ENCODE data around the gene HIBCH. TPM values are rescaled to one million over a fixed set of nuclear protein-coding genes. Genes with fewer than 3 reads are reported as not detected.
A peak's percentile ranks its signal among the peaks of the same experiment; 100 is the strongest.

The HIBCH gene
- total and polyA plus RNA-seq, 2 of the 13 experiments (the other 11 are each of a cell fraction or from before 2014, with no cell fraction given) = 18.8 to 49.5 TPM

DNA sequence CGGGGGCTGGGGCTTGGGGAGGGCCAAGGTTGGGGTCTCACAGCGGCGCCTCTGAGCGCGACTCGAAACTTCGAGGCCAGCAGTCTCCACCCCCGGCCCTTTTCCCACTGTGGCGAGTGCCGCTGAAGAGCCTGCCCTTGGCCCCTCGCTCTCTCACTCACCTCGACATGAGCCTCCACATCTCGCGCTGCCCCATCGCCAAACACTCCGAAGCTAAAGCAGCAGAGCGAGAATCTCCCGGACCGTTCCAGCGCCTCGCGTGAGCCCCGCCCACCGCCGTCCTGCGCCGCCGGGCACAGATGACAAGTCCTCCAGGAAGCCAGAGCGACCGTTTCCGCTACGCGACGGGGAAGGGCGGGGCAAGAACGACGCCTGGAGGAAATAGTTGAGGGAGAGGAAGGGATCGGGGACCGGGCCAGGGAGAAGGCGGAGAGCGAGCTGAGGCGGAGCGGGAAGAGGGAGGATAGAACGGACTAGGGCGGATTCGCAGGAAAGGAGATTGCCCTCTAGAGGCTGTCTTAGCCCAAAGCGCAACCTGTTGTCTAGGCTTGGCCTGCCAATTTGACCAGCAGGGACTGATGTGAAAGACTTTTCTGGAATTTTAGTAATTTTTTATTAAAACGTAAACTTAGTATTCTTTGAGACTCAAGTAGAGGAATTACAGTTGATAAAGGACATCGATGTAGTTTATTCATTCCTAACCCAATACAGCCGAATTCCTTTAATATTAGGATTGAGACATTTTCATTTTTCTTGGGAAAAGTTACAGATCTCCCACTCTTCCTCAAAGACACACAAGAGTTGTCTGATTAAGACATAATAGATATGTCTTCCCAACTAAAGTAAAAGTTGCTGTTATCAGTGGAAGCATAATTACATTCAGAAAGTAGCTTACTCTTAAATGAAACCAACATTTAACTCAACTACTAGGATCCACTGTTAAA, at the start of gene HIBCH (continued):
- TF ChIP-seq, protein P1, sequence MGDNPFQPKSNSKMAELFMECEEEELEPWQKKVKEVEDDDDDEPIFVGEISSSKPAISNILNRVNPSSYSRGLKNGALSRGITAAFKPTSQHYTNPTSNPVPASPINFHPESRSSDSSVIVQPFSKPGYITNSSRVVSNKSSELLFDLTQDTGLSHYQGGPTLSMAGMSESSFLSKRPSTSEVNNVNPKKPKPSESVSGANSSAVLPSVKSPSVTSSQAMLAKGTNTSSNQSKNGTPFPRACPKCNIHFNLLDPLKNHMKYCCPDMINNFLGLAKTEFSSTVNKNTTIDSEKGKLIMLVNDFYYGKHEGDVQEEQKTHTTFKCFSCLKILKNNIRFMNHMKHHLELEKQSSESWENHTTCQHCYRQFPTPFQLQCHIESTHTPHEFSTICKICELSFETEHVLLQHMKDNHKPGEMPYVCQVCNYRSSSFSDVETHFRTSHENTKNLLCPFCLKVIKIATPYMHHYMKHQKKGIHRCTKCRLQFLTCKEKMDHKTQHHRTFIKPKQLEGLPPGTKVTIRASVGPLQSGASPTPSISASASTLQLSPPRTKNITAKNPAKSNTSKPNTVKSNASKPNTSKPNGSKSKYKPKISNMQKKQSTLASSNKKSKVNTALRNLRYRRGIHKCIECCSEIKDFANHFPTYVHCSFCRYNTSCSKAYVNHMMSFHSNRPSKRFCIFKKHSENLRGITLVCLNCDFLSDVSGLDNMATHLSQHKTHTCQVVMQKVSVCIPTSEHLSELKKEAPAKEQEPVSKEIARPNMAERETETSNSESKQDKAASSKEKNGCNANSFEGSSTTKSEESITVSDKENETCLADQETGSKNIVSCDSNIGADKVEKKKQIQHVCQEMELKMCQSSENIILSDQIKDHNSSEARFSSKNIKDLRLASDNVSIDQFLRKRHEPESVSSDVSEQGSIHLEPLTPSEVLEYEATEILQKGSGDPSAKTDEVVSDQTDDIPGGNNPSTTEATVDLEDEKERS (CRISPR knock-in tag; IDR thresholded peaks at IDR 0.05) = peak; percentile 84; the same call in 1 of the 2 replicates
- no peak for TF ChIP-seq SUZ12 (IDR thresholded peaks at IDR 0.05; ENCODE audit: low read depth, low read length)
- peak; percentile 96 for TF ChIP-seq ZNF510 (CRISPR knock-in tag; IDR thresholded peaks at IDR 0.05; ENCODE audit: low read depth)
- no peak; the same call in 1 of the 2 replicates for TF ChIP-seq RFXAP (CRISPR knock-in tag; IDR thresholded peaks at IDR 0.05; ENCODE audit: borderline replicate concordance)
- TF ChIP-seq FOSL2 (CRISPR knock-in tag; IDR thresholded peaks at IDR 0.05) = peak; percentile 82
- peak; percentile 83; the same call in 1 of the 2 replicates for TF ChIP-seq ZNF136 (CRISPR knock-in tag; IDR thresholded peaks at IDR 0.05; ENCODE audit: low read depth)
- TF ChIP-seq, protein P2, sequence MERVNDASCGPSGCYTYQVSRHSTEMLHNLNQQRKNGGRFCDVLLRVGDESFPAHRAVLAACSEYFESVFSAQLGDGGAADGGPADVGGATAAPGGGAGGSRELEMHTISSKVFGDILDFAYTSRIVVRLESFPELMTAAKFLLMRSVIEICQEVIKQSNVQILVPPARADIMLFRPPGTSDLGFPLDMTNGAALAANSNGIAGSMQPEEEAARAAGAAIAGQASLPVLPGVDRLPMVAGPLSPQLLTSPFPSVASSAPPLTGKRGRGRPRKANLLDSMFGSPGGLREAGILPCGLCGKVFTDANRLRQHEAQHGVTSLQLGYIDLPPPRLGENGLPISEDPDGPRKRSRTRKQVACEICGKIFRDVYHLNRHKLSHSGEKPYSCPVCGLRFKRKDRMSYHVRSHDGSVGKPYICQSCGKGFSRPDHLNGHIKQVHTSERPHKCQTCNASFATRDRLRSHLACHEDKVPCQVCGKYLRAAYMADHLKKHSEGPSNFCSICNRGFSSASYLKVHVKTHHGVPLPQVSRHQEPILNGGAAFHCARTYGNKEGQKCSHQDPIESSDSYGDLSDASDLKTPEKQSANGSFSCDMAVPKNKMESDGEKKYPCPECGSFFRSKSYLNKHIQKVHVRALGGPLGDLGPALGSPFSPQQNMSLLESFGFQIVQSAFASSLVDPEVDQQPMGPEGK (CRISPR knock-in tag; IDR thresholded peaks at IDR 0.05) = peak; percentile 76
- peak; percentile 46; the same call in 1 of the 2 replicates for TF ChIP-seq BRD4 (CRISPR knock-in tag; IDR thresholded peaks at IDR 0.05)
- TF ChIP-seq GATAD2A (CRISPR knock-in tag; IDR thresholded peaks at IDR 0.05) = peak; percentile 89
- TF ChIP-seq ZNF256 (CRISPR knock-in tag; conservative IDR thresholded peaks at IDR 0.05) = no peak
- no peak; the same call in 1 of the 2 replicates for TF ChIP-seq ZNF607 (CRISPR knock-in tag; IDR thresholded peaks at IDR 0.05; ENCODE audit: borderline replicate concordance)
- no peak for TF ChIP-seq ZSCAN25 (CRISPR knock-in tag; IDR thresholded peaks at IDR 0.05)
- TF ChIP-seq, protein P3, sequence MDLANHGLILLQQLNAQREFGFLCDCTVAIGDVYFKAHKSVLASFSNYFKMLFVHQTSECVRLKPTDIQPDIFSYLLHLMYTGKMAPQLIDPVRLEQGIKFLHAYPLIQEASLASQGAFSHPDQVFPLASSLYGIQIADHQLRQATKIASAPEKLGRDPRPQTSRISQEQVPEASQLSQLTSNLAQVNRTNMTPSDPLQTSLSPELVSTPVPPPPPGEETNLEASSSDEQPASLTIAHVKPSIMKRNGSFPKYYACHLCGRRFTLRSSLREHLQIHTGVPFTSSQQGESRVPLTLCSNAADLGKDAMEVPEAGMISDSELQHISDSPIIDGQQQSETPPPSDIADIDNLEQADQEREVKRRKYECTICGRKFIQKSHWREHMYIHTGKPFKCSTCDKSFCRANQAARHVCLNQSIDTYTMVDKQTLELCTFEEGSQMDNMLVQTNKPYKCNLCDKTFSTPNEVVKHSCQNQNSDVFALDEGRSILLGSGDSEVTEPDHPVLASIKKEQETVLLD (CRISPR knock-in tag; IDR thresholded peaks at IDR 0.05; ENCODE audit: low read depth) = peak; percentile 95
- TF ChIP-seq ZNF570 (CRISPR knock-in tag; IDR thresholded peaks at IDR 0.05; ENCODE audit: borderline replicate concordance) = peak; percentile 74; the same call in 1 of the 2 replicates
- peak; percentile 96 for TF ChIP-seq WIZ (CRISPR knock-in tag; IDR thresholded peaks at IDR 0.05)
- no peak; the same call in 1 of the 2 replicates for TF ChIP-seq ZNF558 (CRISPR knock-in tag; IDR thresholded peaks at IDR 0.05; ENCODE audit: borderline replicate concordance)
- TF ChIP-seq, protein P4, sequence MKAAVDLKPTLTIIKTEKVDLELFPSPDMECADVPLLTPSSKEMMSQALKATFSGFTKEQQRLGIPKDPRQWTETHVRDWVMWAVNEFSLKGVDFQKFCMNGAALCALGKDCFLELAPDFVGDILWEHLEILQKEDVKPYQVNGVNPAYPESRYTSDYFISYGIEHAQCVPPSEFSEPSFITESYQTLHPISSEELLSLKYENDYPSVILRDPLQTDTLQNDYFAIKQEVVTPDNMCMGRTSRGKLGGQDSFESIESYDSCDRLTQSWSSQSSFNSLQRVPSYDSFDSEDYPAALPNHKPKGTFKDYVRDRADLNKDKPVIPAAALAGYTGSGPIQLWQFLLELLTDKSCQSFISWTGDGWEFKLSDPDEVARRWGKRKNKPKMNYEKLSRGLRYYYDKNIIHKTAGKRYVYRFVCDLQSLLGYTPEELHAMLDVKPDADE (CRISPR knock-in tag; IDR thresholded peaks at IDR 0.05) = no peak
